Measurements from ENCODE around the gene OSMR.

The OSMR gene

GRCh38 chr5:38879078-38879460 lies 33.3 kb downstream of the OSMR start:
- no peak for DNase-seq (ENCODE audit: low read depth in 2 of 2)
- no peak overlapping the region for H3K4me3 ChIP-seq (replicated peaks in 1 of 2; ENCODE audit: low read depth in 2 of 2, low read length in 2 of 2)
- no peak for TF ChIP-seq CTCF (IDR thresholded peaks at IDR 0.05; ENCODE audit: low read depth, low read length)

- no peak for DNase-seq (ENCODE audit: low read depth in 2 of 2)
- TF ChIP-seq CTCF (IDR thresholded peaks at IDR 0.05; ENCODE audit: low read depth, low read length) = no peak
- no peak overlapping the region for H3K4me3 ChIP-seq (replicated peaks in 1 of 2; ENCODE audit: low read depth in 2 of 2, low read length in 2 of 2)
These were observed 38.0 kb downstream of the OSMR start for GRCh38 chr5:38883842-38884241.

GRCh38 chr5:38885208-38885607 lies 39.4 kb downstream of the OSMR start:
- no peak for TF ChIP-seq CTCF (IDR thresholded peaks at IDR 0.05; ENCODE audit: low read depth, low read length)
- DNase-seq (ENCODE audit: low read depth in 2 of 2) = no peak
- H3K4me3 ChIP-seq (replicated peaks in 1 of 2; ENCODE audit: low read depth in 2 of 2, low read length in 2 of 2) = no peak overlapping the region

GRCh38 chr5:38888041-38888440 lies 42.2 kb downstream of the OSMR start:
- TF ChIP-seq CTCF (IDR thresholded peaks at IDR 0.05; ENCODE audit: low read depth, low read length) = no peak
- no peak overlapping the region for H3K4me3 ChIP-seq (replicated peaks in 1 of 2; ENCODE audit: low read depth in 2 of 2, low read length in 2 of 2)
- DNase-seq (ENCODE audit: low read depth in 2 of 2) = no peak

GRCh38 chr5:38889424-38889823 lies 43.6 kb downstream of the OSMR start:
- no peak for DNase-seq (ENCODE audit: low read depth in 2 of 2)
- no peak for TF ChIP-seq CTCF (IDR thresholded peaks at IDR 0.05; ENCODE audit: low read depth, low read length)
- H3K4me3 ChIP-seq (replicated peaks in 1 of 2; ENCODE audit: low read depth in 2 of 2, low read length in 2 of 2) = no peak overlapping the region

- TF ChIP-seq CTCF (IDR thresholded peaks at IDR 0.05; ENCODE audit: low read depth, low read length) = no peak
- H3K4me3 ChIP-seq (replicated peaks in 1 of 2; ENCODE audit: low read depth in 2 of 2, low read length in 2 of 2) = no peak overlapping the region
- DNase-seq (ENCODE audit: low read depth in 2 of 2) = no peak
These were observed 45.8 kb downstream of the OSMR start for GRCh38 chr5:38891563-38891962.

- no peak for TF ChIP-seq CTCF (IDR thresholded peaks at IDR 0.05; ENCODE audit: low read depth, low read length)
- H3K4me3 ChIP-seq (replicated peaks in 1 of 2; ENCODE audit: low read depth in 2 of 2, low read length in 2 of 2) = no peak overlapping the region
- DNase-seq (ENCODE audit: low read depth in 2 of 2) = no peak
These were observed 46.6 kb downstream of the OSMR start for GRCh38 chr5:38892363-38892762.

All from cardiac fibroblast (primary cell).